ENCODE results near the gene H1-8. TPM values are rescaled to one million over a fixed set of nuclear protein-coding genes. Genes with fewer than 3 reads are reported as not detected.

H1-8 gene
- total RNA-seq, 2 donors from 2014 or later, result not detected

- Histone ChIP-seq H3K4me3 (no peak overlapping the region), H3K27me3 (no peaks in the 10 kb centered on the region), H3K36me3 (peaks cover 51% of the 10 kb centered on the region), H3K27ac (no peak overlapping the region), H3K4me1 (peaks cover 0 to 29% of the 10 kb centered on the region in 2 donors), H3K9me3 (no peaks in the 10 kb centered on the region)
- no peak for TF ChIP-seq CTCF (IDR thresholded peaks at IDR 0.05)
- DNase-seq (ENCODE audit: low spot score), result no peak
Observed at GRCh38 chr3:129583289-129583688, 40.3 kb downstream of the H1-8 start.

DNA sequence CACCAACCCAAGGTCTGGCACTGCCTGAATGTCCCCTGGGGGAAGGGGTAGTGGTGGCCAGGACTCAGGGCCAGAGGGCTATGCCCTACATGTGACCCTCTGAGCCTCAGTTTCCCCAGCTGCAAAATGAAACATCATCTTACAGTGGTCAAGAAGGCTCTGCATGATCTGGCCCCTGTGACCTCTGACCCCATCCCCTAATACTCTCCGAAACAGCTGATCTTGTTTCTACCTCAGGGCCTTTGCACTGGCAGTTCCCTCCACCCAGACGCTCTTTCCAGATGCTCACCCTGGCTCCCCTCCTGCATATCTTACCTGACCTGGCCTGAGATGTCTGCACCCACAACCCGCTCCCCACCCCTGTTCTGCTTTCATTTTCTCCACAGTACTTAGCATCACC is 41.7 kb downstream of the H1-8 start:
- no peak overlapping the region for H3K4me3 ChIP-seq
- peaks cover 0 to 21% of the 10 kb centered on the region in 2 donors for H3K4me1 ChIP-seq
- H3K27me3 ChIP-seq, result no peaks in the 10 kb centered on the region
- TF ChIP-seq CTCF (IDR thresholded peaks at IDR 0.05), result no peak
- no peak overlapping the region for H3K27ac ChIP-seq
- no peaks in the 10 kb centered on the region for H3K9me3 ChIP-seq
- no peak for DNase-seq (ENCODE audit: low spot score)
- peaks cover 54% of the 10 kb centered on the region for H3K36me3 ChIP-seq

DNA sequence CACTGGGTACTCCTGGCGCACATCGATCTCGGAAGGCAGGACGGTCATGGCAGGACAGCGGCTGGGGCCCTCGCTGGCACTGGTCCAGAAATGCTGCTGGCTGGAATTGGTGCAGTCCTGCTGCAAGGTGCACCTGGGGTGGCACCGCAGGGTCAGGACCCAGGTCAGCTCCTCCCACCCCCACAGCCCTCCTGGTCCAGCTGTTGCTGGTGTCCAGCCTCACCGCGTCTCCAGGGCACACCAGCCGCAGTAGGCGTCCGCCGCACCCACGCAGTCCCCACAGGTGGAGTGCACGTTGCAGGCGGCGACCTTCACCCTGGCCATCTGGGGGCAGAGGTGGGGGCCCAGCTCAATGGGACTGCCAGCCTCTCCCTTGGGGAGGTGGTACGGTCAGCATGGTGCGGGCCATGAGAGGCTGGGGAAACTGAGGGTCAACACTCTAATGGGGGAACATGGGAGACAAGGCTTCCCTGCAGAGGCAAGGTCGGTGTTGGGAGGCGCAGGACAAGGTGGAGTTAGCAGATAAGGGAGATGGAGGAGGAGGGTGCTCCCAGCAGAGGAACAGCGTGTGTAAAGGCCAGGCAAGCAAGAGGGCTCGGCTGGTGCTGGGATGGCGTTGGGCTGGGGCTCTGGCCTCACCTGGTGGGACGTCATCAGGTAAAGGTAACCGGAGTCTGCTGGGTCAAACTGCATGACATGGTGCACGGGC is 43.1 kb downstream of the H1-8 start:
- TF ChIP-seq CTCF (IDR thresholded peaks at IDR 0.05), result no peak
- H3K27me3 ChIP-seq, result no peaks in the 10 kb centered on the region
- no peaks in the 10 kb centered on the region for H3K9me3 ChIP-seq
- peaks cover 0 to 36% of the 10 kb centered on the region in 2 donors for H3K4me1 ChIP-seq
- no peak for DNase-seq (ENCODE audit: low spot score)
- H3K4me3 ChIP-seq, result no peak overlapping the region
- peaks cover 49% of the 10 kb centered on the region for H3K36me3 ChIP-seq
- no peak overlapping the region for H3K27ac ChIP-seq

DNA sequence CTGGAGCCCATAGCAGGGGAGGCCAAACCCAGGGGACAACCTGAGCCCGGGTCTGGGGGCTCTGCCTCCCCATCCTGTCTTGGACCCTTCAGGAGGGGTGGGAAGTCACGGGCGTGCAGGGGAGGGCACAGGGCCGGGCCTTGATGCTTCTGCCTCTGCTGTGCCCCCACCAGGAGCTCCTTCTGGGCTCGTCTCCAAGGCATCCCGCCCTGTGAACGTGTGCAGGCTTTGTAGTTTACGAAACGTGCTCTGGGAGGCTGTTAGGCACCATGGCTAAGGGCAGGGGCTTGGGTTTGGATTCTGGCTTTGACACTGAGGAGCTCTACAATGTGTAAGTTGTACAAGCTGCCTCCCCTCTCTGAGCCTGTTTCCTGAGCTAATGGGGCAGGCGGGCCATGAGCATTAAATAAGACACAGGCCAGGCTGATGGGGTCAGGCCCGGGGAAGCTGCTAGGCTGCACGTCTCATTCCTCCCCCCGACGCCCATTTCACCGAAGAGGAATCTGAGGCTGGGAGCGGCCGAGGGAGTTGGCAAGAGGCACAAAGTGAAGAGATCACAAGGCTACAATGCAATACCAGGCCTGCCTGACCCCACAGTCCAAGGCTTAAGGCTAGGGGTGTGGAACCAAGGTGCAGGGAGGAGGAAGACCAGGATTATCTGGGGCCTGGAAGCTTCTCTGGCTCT is 43.9 kb downstream of the H1-8 start:
- peaks cover 42% of the 10 kb centered on the region for H3K36me3 ChIP-seq
- TF ChIP-seq CTCF (IDR thresholded peaks at IDR 0.05), result no peak
- no peaks in the 10 kb centered on the region for H3K9me3 ChIP-seq
- peak; percentile 70 for DNase-seq (ENCODE audit: low spot score)
- no peak overlapping the region for H3K4me3 ChIP-seq
- H3K27ac ChIP-seq, result peak overlapping the region in 1 of 2 donors; percentile 42
- H3K27me3 ChIP-seq, result no peaks in the 10 kb centered on the region
- peaks cover 0 to 44% of the 10 kb centered on the region in 2 donors for H3K4me1 ChIP-seq

- Histone ChIP-seq H3K4me3 (no peak overlapping the region), H3K4me1 (peaks cover 0 to 52% of the 10 kb centered on the region in 2 donors), H3K9me3 (no peaks in the 10 kb centered on the region), H3K27me3 (no peaks in the 10 kb centered on the region), H3K36me3 (peaks cover 34% of the 10 kb centered on the region), H3K27ac (peak overlapping the region in 1 of 2 donors; percentile 42)
- TF ChIP-seq CTCF (IDR thresholded peaks at IDR 0.05), result no peak
- DNase-seq (ENCODE audit: low spot score), result no peak
Observed at GRCh38 chr3:129587566-129588210, 44.7 kb downstream of the H1-8 start.
